ENCODE measurements around the gene CDH10. TPM values are rescaled to one million over a fixed set of nuclear protein-coding genes. Genes with fewer than 3 reads are reported as not detected.

The CDH10 gene
- under 0.01 and 0.35 TPM in 2 replicates for total RNA-seq

DNA sequence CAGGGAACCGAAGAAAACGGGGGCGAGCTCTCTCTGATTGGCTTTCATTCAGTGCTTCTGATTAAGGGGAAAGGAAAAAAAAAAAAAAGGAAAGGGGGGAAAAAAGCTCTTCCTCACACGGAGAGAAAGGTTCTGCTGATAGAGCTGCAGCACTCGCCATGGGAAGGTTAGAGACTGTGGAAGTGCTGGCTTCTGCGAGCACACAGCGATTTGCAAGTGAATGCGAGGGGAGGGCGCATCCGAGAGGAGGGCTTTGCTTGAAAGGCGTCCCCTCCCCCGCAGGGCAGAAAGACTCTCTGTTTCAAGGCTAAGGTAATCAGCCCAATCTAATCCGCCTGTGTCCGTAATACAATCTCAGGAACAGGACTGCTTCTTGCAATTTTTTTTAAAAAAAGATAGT, at the start of gene CDH10:
TSS of gene CDH10 (minus strand) at position 218 of the 400 bp plus-strand sequence. CDS start 51,488 bp downstream, outside the sequence.

Measured in myometrial cell (primary cell).